Fibroblast of skin of left biceps (primary cell): Measurements from ENCODE around the gene HOXB3.
A peak's percentile ranks its signal among the peaks of the same experiment; 100 is the strongest.

Experiments
- DNase-seq, 2 experiments: peaks; one replicate each; pipeline ENCODE4 v3.0.0-alpha.2; 2013; ENCODE audit warnings: low read depth in 2 of 2

Gene HOXB3

GRCh38 chr17:48569674-48570324 is 20.2 kb downstream of the HOXB3 start:
- no peak for DNase-seq

DNA sequence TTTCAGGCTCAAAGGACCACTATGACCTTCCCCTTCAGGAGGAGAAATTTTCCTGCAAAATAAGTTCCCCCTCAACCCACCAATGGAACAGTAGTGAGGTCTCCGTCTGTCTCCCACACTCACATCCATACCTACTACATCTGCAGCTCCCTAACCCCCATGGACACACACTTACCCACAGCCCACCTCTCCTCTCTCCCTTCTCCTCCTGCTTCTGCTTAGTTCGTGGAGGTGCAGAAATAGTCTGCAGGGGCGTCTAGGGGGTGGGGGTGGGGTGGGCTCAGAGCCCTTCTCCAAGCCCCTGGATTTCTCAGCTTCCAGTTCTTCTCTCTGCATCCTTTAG is 20.8 kb downstream of the HOXB3 start:
- DNase-seq = no peak

DNA sequence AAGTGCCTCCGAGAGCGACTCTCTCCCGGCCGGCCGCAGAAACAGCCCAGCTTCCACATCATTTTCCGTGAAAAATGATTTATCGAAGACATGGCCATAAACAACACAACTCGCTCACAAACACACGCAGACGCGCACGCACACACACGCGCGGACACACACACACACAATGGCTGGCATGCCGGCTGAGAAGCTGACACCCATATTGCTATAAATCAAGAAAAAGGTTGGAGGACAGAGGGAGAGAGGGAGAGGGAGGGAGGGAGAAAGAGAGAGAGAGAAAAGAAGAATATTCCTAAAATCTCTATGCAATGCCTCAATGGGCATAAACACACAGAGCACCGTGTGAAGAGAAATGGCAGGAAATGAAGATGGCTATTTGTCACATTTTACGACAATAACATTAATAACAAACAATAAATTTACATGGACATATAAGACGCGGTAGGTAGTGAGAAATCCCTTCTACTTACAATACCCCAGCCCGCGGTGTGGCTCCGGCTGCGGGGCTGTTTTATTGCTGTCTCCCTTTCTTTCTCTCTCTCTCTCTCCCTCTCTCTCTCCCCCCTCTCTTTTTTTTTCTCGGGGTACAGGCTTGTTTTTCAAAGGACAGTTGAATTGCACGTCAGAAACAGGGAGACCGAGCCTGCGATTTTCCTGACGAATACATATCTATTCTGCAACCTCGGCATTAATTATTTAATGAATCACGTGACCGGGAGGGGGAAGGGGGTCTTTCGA is 21.4 kb downstream of the HOXB3 start:
- DNase-seq = no peak

DNA sequence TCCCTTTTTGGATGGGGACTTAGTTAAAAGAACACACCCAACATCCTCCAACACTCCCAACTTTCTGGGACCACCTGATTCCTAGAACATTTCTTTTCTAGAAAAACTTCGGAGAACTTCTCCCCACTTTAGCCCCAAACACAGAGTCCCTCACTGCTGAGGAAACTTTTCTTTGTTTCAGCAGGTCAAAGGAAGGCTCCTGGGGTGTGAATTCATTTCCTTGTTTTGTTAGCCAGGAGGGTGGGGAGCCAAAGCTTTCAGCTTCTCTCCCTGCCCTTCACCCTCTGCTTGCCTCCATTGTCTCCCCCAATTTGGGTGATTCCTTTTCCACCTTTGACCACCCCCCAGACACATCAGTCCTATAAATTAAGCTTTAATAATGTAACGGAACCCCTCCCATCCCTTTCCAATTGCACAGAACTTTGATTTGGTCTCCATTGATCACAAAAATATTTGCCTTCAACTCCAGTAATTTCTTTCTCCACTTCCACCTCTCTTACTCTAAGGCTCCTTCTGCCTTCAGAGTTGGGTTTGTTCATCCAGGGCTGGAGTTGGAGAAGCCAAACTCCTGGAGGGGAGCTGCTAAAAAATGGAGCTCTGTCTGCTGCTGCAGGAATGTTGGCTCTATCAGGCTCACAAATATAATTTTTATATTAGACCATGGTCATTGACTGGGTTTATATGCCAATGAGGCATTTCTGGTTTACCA is 22.2 kb downstream of the HOXB3 start:
- DNase-seq = no peak

GRCh38 chr17:48567209-48567608 is 22.8 kb downstream of the HOXB3 start:
- no peak for DNase-seq

DNA sequence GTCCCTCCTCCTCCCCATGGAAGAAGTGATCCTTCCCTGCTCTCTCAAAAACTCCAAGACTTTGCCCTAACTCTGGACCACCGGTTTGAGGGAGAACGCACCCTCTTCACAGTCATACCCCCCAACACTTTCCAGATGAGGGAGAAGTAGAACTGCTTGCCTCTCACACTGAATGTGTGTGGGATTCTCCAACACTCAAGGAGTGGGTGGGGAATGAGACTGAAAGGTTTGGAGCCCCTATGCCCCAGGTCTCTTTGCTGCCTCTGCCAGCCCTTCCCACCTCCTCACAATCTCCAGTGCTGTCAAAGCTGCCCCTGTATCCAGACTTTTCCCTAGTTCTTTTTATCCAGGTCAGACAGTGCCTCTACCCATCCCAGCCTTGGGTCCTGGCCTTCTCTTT is 23.3 kb downstream of the HOXB3 start:
- no peak for DNase-seq

DNA sequence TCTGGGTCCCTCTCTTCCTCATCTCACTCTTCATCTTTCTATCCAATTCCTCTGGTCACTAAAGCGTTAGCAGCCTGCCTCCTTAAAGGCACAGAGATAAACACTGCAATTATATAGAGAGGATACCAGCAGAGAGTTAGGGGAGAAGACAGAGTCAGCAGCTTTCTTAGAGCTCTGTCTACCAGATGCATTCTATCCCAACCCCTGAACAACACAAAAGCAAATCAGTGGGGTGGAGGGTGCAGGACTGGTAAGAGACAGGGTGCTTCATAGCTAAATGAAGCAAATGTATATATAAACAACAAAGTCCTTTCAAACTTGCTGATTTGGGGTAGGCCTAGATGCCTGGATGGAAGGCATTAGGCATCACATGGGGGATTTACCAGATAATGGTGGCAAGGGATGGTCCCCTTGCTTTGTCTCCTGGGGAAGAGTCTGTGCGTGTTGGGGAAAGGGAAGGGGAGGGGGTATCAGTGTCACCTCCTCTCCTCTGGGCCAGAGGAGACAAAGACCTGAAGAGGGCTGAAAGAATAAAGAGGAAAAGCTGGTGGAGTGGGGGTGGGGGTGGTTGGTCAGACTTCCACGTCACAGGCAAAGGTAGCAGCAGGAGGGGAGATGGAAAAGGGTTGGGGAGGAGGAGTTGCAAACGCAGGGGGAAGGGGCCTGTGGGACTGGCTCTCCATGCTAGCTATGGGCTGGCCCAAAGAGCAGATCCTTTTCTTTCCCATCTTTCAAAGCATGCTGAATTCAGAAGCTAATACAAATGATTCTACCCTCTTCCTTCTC is 23.9 kb downstream of the HOXB3 start:
- DNase-seq = no peak

- no peak for DNase-seq
These were observed 25.0 kb downstream of the HOXB3 start for GRCh38 chr17:48565022-48565554.

DNA sequence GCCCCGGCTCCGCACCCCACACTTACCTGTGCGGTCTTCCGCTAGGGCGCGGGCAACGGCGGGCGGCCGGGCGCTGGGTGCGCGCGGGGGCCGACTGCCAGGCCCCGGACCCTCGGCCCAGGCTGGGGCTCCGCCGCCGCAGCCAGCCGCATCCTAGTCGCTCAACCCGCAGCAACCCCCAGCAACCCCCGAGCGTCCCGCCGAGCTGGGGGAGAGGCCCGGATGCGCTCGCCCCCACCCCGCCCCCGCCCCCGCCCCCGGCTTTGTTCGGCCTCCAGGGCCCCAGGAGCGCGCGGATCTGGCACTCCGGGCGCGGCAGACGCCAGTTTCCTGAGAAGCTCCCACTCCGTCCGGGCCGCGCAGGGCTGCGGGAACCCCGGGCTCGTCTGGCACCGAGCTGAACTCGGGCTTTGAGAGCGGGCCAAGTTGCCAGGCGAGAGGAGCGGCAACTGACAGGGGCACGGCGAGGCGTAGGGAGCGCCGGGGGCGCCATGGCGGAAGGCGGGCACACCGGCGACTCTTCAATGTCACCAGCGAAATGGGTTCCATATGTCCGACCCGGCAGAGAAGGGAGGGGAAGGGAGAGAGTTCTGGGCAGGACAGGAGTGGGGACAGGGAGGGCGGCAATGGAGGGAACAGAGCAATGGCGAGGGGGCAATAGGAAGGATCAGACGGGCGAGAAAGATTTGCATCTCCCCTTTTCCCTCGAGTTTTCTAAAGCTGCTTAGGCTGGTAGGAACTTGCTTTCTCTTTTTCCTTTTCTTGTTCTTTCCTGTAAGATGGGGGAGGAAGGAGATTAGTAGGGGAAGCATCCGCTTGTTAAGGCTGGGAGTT is 25.6 kb downstream of the HOXB3 start:
- no peak for DNase-seq

DNA sequence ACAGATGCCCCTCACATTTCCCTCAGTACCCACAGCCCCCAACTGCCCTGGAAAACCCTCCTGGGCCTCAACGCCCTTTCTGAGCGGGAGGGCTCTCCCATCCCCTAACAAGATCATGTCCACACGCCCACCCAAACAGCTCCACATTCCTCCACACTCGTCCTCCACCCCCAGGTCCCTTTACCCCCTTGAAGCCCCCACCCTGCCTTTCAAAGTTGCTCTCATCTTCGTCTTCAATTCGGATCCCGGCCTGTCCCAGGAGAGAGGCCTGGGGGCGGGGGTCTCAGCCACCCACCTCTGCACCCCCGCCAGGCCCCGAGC is 26.2 kb downstream of the HOXB3 start:
- no peak for DNase-seq

DNA sequence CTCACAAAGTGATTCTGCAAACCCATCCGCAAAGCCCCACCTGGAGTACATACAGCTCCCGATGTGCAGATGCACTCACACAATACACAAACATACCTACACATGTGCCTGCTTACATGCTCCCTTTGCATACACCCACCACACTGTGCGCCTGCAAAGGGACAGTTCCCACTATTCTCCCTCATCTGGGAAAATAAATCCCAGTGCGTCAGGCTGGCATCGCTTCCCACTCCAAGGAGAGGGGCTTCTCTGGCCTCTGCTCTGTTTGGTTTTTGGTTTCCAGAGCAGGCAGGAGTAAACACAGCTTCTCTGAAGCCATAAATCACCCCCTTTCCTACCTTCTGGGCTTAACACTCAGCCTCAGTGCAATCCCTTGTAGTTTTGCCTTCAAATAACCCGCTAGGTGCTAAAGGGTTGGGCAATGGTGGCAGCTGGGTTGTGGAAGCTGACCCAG is 26.6 kb downstream of the HOXB3 start:
- DNase-seq = no peak

- no peak for DNase-seq
These were observed 27.1 kb downstream of the HOXB3 start for GRCh38 chr17:48562934-48563333.

DNA sequence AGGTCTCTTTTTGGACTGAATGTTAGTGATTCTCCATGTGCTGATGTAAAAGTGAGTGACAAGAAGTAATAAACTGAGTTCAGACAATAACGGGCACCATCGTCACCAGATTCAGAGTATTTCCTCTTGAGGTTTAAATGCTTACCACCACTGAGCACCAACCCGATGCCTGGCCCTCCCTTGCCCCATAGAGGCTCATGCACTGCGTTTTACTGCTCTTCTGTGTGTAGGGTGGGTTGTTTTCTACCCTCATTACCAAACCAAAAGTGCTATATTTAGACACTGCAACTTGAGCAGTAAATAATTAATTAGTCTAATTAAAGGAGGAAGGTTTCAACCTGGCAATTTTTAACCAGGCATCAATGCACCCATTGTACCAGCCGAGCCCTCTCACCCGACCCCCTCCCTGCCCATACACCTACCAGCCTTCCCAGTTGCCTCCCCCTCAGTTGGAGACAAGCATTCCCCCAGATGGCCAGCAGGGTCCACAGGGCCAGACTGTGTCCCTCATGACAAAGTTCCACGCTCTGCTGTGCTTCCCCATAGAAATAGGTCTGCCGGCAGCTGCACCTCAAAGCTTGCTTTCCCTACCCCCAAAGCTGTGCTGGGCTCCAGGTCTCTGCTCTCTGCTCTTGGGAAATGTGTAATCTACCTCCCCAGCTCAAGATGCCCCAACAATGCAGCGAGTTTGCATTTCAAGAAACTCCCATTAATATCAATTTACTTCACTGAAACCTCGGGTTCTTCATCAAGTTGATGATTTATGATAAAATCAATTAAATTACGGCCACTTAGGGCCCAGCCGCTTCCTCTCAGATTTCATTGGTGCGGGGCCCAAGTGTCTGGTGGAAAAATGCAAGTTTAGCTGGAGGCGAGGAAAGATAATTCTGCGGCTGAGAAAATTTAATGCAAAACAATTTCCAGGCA is 27.9 kb downstream of the HOXB3 start:
- DNase-seq = peak; percentile 80 to 82

GRCh38 chr17:48559840-48560817 is 29.9 kb downstream of the HOXB3 start:
- no peak for DNase-seq

DNA sequence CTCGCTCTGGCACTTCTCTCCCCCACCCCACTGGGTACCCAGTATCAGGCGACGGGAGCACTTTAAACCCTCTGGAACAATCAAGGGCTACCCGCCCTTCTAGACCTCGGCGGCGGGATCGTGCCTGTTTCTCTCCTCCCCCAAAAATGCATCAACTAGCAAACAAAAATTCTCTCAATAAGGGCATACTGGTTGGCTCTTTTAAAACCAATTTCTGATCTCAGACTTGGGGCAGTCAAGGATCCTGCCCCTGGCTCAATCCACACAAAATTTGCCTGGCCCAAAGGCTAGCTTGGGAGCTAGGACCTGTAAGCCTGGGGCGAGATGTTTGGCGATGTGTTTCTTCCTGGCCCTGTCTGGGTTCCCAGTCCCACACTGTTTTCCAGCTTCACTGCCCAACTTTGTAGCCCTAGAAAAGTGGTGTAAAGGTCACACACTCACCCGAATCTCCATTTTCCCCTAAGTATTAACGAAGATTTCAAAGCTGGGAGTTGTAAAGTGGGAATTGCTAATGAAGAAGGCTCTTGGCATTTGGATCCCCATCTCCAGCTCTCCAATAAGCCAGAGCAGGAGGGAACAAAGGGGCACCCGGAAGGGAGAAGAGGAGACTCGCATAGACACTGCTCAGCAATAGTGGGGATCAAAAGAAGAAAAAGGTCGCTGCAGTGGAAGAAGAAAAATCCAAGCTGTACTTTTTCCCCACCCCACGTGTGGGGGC is 30.8 kb downstream of the HOXB3 start:
- no peak for DNase-seq

- no peak for DNase-seq
These were observed 31.3 kb downstream of the HOXB3 start for GRCh38 chr17:48558831-48559121.

DNA sequence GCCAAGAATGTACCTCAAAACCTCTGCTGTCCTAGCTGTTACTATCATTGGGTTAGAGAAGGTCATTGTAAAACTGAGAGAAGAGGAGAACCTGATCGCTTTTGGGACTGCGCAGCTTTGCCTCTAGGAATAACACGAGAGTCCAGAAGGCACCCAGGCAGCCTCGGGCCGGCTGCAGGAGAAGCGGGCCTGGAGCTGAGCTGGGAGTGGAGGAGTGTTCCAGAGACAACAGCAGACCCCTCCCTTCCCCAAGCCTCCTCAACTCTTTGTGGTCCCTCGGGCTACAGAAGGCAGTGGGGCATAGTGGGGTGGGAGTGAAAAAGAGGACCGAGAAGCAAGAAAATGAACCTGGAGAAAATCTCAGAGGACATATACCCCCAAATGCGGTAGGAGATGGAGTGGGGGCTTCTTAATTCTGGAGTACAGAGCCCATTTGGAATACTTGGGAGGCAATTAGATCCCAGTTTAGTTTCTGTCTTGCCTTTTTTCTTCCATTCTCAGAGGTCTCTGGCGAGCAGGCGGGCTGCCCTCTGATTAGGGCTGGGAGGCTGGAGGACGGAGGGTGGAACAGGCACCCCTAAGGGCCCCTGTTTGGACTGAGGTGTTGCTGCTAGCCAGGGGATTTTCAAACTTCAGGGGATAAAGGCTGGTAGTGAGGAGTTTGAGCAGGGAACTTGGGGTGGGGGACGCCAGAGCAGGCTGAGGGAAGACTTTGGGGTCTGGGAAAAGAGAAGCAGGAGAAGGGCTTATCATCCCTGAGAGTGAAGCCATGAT is 31.8 kb downstream of the HOXB3 start:
- no peak for DNase-seq
